ENCODE results near the gene LEMD2. TPM values are rescaled to one million over a fixed set of nuclear protein-coding genes. Genes with fewer than 3 reads are reported as not detected.

Gene LEMD2
- total RNA-seq, 1 experiment from 2014 or later, result 43.9 TPM

GRCh38 chr6:33784787-33785186 is 4.1 kb downstream of the LEMD2 start:
- Histone ChIP-seq H3K79me2 (ENCODE audit: insufficient read depth, low read length) (peaks cover 27% of the 10 kb centered on the region), H3K9me3 (ENCODE audit: control insufficient read depth in 1 of 2, insufficient read depth in 1 of 2, low read depth in 1 of 2, low read length in 2 of 2) (no peaks in the 10 kb centered on the region), H2AFZ (ENCODE audit: low read depth, low read length, poor library complexity, severe bottlenecking) (no peak overlapping the region), H3K27me3 (ENCODE audit: insufficient read depth, low read length) (no peaks in the 10 kb centered on the region), H3K9me2 (ENCODE audit: insufficient read depth) (peaks cover 5% of the 10 kb centered on the region; the same call in 1 of the 2 replicates), H3K4me2 (ENCODE audit: low read length) (no peak overlapping the region), H3K4me1 (ENCODE audit: control insufficient read depth in 1 of 2, insufficient read depth in 2 of 2, low read length in 2 of 2) (peaks cover 35 to 55% of the 10 kb centered on the region in 2 experiments), H4K20me1 (ENCODE audit: insufficient read depth) (no peaks in the 10 kb centered on the region), H3K9ac (ENCODE audit: low read length) (no peak overlapping the region), H3K36me3 (ENCODE audit: control insufficient read depth in 1 of 2, insufficient read depth in 2 of 2, low read length in 2 of 2) (peaks cover 6 to 22% of the 10 kb centered on the region in 2 experiments; a peak in 3 of 4 replicates), H3K27ac (ENCODE audit: low read depth, low read length) (no peak overlapping the region), H3K4me3 (replicated peaks in 1 of 2; ENCODE audit: low read depth in 1 of 2, low read length in 2 of 2) (no peak overlapping the region)
- CTCF ChIA-PET, result no interaction called here
- intact Hi-C loops (cut with micrococcal nuclease), result no loop called here
- POLR2A ChIA-PET, result no interaction called here
- RAD21 ChIA-PET (ENCODE audit: low non-redundant PET in 1 of 2, low total read pairs in 2 of 2, uncharacterized antibody in 2 of 2, unreplicated experiment in 2 of 2), result no interaction called here
- DNase-seq (ENCODE audit: low read depth, low spot score) (no peak), ATAC-seq (no peak)
- TF ChIP-seq ZFX (IDR thresholded peaks at IDR 0.05), result no peak
- no peak for TF ChIP-seq FOSL1 (IDR thresholded peaks at IDR 0.05; ENCODE audit: low read depth)
- no TSS peak for BruUV-seq (replicated peaks)

GRCh38 chr6:33783781-33784520 is 5.0 kb downstream of the LEMD2 start:
- Histone ChIP-seq H4K20me1 (ENCODE audit: insufficient read depth) (no peaks in the 10 kb centered on the region), H3K4me2 (ENCODE audit: low read length) (no peak overlapping the region), H3K9ac (ENCODE audit: low read length) (no peak overlapping the region), H2AFZ (ENCODE audit: low read depth, low read length, poor library complexity, severe bottlenecking) (no peak overlapping the region), H3K27me3 (ENCODE audit: insufficient read depth, low read length) (no peaks in the 10 kb centered on the region), H3K36me3 (ENCODE audit: control insufficient read depth in 1 of 2, insufficient read depth in 2 of 2, low read length in 2 of 2) (peaks cover 11 to 30% of the 10 kb centered on the region in 2 experiments; a peak in 3 of 4 replicates), H3K4me3 (replicated peaks in 1 of 2; ENCODE audit: low read depth in 1 of 2, low read length in 2 of 2) (no peak overlapping the region), H3K79me2 (ENCODE audit: insufficient read depth, low read length) (peaks cover 27% of the 10 kb centered on the region), H3K27ac (ENCODE audit: low read depth, low read length) (no peak overlapping the region), H3K9me3 (ENCODE audit: control insufficient read depth in 1 of 2, insufficient read depth in 1 of 2, low read depth in 1 of 2, low read length in 2 of 2) (no peaks in the 10 kb centered on the region), H3K9me2 (ENCODE audit: insufficient read depth) (no peaks in the 10 kb centered on the region), H3K4me1 (ENCODE audit: control insufficient read depth in 1 of 2, insufficient read depth in 2 of 2, low read length in 2 of 2) (peaks cover 35 to 55% of the 10 kb centered on the region in 2 experiments)
- TF ChIP-seq POLR2A (IDR thresholded peaks at IDR 0.05; ENCODE audit: borderline replicate concordance, extremely low read depth, insufficient read depth, insufficient read length) (no peak), RAD21 (IDR thresholded peaks at IDR 0.05; ENCODE audit: low read depth) (no peak), FOSL1 (IDR thresholded peaks at IDR 0.05; ENCODE audit: low read depth) (no peak)
- intact Hi-C loops (cut with micrococcal nuclease), result no loop called here
- POLR2A ChIA-PET, result no interaction called here
- DNase-seq (ENCODE audit: low read depth, low spot score) (no peak), ATAC-seq (no peak)
- CTCF ChIA-PET, result no interaction called here
- no TSS peak for BruUV-seq (replicated peaks)
- RAD21 ChIA-PET (ENCODE audit: low non-redundant PET in 1 of 2, low total read pairs in 2 of 2, uncharacterized antibody in 2 of 2, unreplicated experiment in 2 of 2), result no interaction called here
